HepG2 (cell line): ENCODE measurements around the gene GZF1. TPM values are rescaled to one million over a fixed set of nuclear protein-coding genes. Genes with fewer than 3 reads are reported as not detected.
A peak's percentile ranks its signal among the peaks of the same experiment; 100 is the strongest.

Experiments
- BRF2 ChIP-seq: sonication (generic); formaldehyde crosslinking; IDR thresholded peaks from 2 replicates; pipeline ENCODE4 v1.8.1; 2022; ENCODE audit warnings: mild to moderate bottlenecking, missing genetic modification reagents
- CBX2 ChIP-seq, 2 experiments: fragments of 200-600 bp in 1 of 2; sonication (generic); formaldehyde crosslinking in 1 of 2; IDR thresholded peaks; 2 replicates each; pipeline versions ENCODE4 v1.7.0 to v1.8.1; 2018 to 2022; ENCODE audit warnings: low read depth in 2 of 2, low read length in 1 of 2, mild to moderate bottlenecking in 1 of 2, missing genetic modification reagents in 1 of 2
- ELF1 ChIP-seq: sonication (generic); formaldehyde crosslinking; IDR thresholded peaks from 2 replicates; pipeline ENCODE4 v1.4.0; 2020; ENCODE audit warnings: missing genetic modification reagents
- JARID2 ChIP-seq: sonication (generic); formaldehyde crosslinking; IDR thresholded peaks from 2 replicates; pipeline ENCODE4 v1.8.1; 2023; ENCODE audit warnings: missing genetic modification reagents, inconsistent platforms; ENCODE audit not compliant: insufficient replicate concordance
- JUND ChIP-seq: sonication (generic); formaldehyde crosslinking; IDR thresholded peaks from 2 replicates; pipeline ENCODE4 v1.8.0; 2022; ENCODE audit warnings: mild to moderate bottlenecking, missing genetic modification reagents
- KDM5B ChIP-seq: sonication (generic); formaldehyde crosslinking; IDR thresholded peaks from 2 replicates; pipeline ENCODE4 v1.4.0; 2020; ENCODE audit warnings: missing genetic modification reagents, mild to moderate bottlenecking, borderline replicate concordance
- SNRNP70 ChIP-seq: fragments of 200-400 bp; formaldehyde crosslinking; IDR thresholded peaks from 2 replicates; pipeline ENCODE4 v1.6.1; 2017; ENCODE audit warnings: mild to moderate bottlenecking, low read depth, low read length, moderate library complexity
- XRCC5 ChIP-seq: fragments of 200-400 bp; formaldehyde crosslinking; optimal IDR thresholded peaks from 2 replicates; pipeline ENCODE3; 2017; ENCODE audit warnings: mild to moderate bottlenecking, low read length
- ZFP62 ChIP-seq: sonication (generic); formaldehyde crosslinking; IDR thresholded peaks from 2 replicates; pipeline ENCODE4 v1.4.0; 2020; ENCODE audit warnings: missing genetic modification reagents
- ZNF142 ChIP-seq: sonication (generic); formaldehyde crosslinking; IDR thresholded peaks from 2 replicates; pipeline ENCODE4 v1.4.0; 2020; ENCODE audit warnings: missing genetic modification reagents
- ZNF230 ChIP-seq: sonication (generic); formaldehyde crosslinking; IDR thresholded peaks from 2 replicates; pipeline ENCODE4 v1.4.0; 2020; ENCODE audit warnings: mild to moderate bottlenecking, missing genetic modification reagents
- ZNF468 ChIP-seq: sonication (generic); formaldehyde crosslinking; IDR thresholded peaks from 2 replicates; pipeline ENCODE4 v1.8.0; 2022; ENCODE audit warnings: mild to moderate bottlenecking, moderate library complexity, missing genetic modification reagents
- ZNF629 ChIP-seq: sonication (generic); formaldehyde crosslinking; conservative IDR thresholded peaks from 2 replicates; pipeline ENCODE4 v1.5.0; 2020; ENCODE audit warnings: missing genetic modification reagents
- ZNF850 ChIP-seq: sonication (generic); formaldehyde crosslinking; conservative IDR thresholded peaks from 2 replicates; pipeline ENCODE4 v1.9.0; 2021; ENCODE audit warnings: mild to moderate bottlenecking, missing genetic modification reagents
- ZNF891 ChIP-seq: sonication (generic); formaldehyde crosslinking; IDR thresholded peaks from 2 replicates; pipeline ENCODE4 v1.5.0; 2020; ENCODE audit warnings: mild to moderate bottlenecking, missing genetic modification reagents
- ZSCAN29 ChIP-seq: sonication (generic); formaldehyde crosslinking; conservative IDR thresholded peaks from 2 replicates; pipeline ENCODE4 v1.4.0; 2020; ENCODE audit warnings: mild to moderate bottlenecking, missing genetic modification reagents
- polyA plus RNA-seq, 8 experiments: library from polyadenylated mRNA; depleted of rRNA in 3 of 8; stranded (reverse) in 7 of 8; unstranded in 1 of 8; fragments of >200 nt; fragmentation: Illumina TruSeq in 4 of 8; extraction: Trizol in 4 of 8; gene quantifications; 2 replicates each; pipeline versions ENCODE4 v1.2.1 to v1.2.3, GENCODE V29; 2011 to 2016; ENCODE audit warnings: low read depth in 4 of 8, missing spikeins in 1 of 8, mixed read lengths in 1 of 8; ENCODE audit not compliant: insufficient read depth in 1 of 8
- total RNA-seq, 5 experiments: library from RNA; depleted of rRNA; stranded (reverse); fragments of >200 nt; fragmentation: Illumina TruSeq; extraction: Trizol; gene quantifications; 2 replicates each; pipeline ENCODE4 v1.2.3, GENCODE V29; 2016; ENCODE audit warnings: low read depth in 1 of 5
- TF ChIP-seq, protein P1 (sequence below): IDR thresholded peaks from 2 replicates; pipeline ENCODE4 v1.6.1; 2016; ENCODE audit warnings: missing genetic modification reagents, missing compliant biosample characterization
- TF ChIP-seq, protein P2 (sequence below): sonication (generic); formaldehyde crosslinking; IDR thresholded peaks from 2 replicates; pipeline ENCODE4 v1.5.0; 2020; ENCODE audit warnings: missing genetic modification reagents, mild to moderate bottlenecking, borderline replicate concordance
- TF ChIP-seq, protein P3 (sequence below): sonication (generic); formaldehyde crosslinking; IDR thresholded peaks from 2 replicates; pipeline ENCODE4 v1.8.0; 2022; ENCODE audit warnings: mild to moderate bottlenecking, missing genetic modification reagents, moderate library complexity

GZF1 gene
- total and polyA plus RNA-seq, 2 of the 13 experiments (the other 11 are each of a cell fraction or from before 2014, with no cell fraction given), result 16.9 to 26.0 TPM

- TF ChIP-seq ZNF142 (peak; percentile 76; the same call in 1 of the 2 replicates), ZNF629 (no peak), ZFP62 (CRISPR knock-in tag) (no peak), CBX2 (IDR thresholded peaks at IDR 0.05; ENCODE audit: low read depth, low read length) (no peak), CBX2 (CRISPR knock-in tag; IDR thresholded peaks at IDR 0.05; ENCODE audit: low read depth) (peak; percentile 84), ELF1 (CRISPR knock-in tag) (peak; percentile 98), ZSCAN29 (CRISPR knock-in tag) (no peak; the same call in 1 of the 2 replicates), ZNF891 (CRISPR knock-in tag) (peak; percentile 100), JARID2 (CRISPR knock-in tag) (peak; percentile 97), ZNF850 (CRISPR knock-in tag) (0 out of 2 replicates have a peak, but pooled peaks have one; percentile 22), ZNF468 (CRISPR knock-in tag) (peak; percentile 98; the same call in 1 of the 2 replicates), JUND (CRISPR knock-in tag) (peak; percentile 97), SNRNP70 (no peak), KDM5B (CRISPR knock-in tag) (peak; percentile 97), ZNF230 (CRISPR knock-in tag) (peak; percentile 99), XRCC5 (peak; percentile 88), BRF2 (CRISPR knock-in tag) (peak; percentile 76; the same call in 1 of the 2 replicates)
- TF ChIP-seq, protein P1, sequence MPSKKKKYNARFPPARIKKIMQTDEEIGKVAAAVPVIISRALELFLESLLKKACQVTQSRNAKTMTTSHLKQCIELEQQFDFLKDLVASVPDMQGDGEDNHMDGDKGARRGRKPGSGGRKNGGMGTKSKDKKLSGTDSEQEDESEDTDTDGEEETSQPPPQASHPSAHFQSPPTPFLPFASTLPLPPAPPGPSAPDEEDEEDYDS, result peak; percentile 94
- TF ChIP-seq, protein P2, sequence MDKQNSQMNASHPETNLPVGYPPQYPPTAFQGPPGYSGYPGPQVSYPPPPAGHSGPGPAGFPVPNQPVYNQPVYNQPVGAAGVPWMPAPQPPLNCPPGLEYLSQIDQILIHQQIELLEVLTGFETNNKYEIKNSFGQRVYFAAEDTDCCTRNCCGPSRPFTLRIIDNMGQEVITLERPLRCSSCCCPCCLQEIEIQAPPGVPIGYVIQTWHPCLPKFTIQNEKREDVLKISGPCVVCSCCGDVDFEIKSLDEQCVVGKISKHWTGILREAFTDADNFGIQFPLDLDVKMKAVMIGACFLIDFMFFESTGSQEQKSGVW (CRISPR knock-in tag), result no peak
- TF ChIP-seq, protein P3, sequence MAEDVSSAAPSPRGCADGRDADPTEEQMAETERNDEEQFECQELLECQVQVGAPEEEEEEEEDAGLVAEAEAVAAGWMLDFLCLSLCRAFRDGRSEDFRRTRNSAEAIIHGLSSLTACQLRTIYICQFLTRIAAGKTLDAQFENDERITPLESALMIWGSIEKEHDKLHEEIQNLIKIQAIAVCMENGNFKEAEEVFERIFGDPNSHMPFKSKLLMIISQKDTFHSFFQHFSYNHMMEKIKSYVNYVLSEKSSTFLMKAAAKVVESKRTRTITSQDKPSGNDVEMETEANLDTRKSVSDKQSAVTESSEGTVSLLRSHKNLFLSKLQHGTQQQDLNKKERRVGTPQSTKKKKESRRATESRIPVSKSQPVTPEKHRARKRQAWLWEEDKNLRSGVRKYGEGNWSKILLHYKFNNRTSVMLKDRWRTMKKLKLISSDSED, result peak; percentile 85; the same call in 1 of the 2 replicates
These were observed at the start of gene GZF1 (continued) for GRCh38 chr20:23361476-23362391.
